Adrenal gland (tissue), 12 donors: ENCODE results near the gene ERC1. TPM values are rescaled to one million over a fixed set of nuclear protein-coding genes. Genes with fewer than 3 reads are reported as not detected.

Source experiments
- DNase-seq, 7 donors: peaks; one replicate each; pipeline ENCODE4 v3.0.0-alpha.2; 2019 to 2020
- H3K27ac ChIP-seq, 5 donors: fragments of 200-600 bp; sonication (generic) in 4 of 5; 1 replicate in 3 of 5; 2 replicates in 2 of 5; pipeline versions ENCODE4 v1.5.1 to v1.8.0; 2016 to 2020; ENCODE audit warnings: mild to moderate bottlenecking in 1 of 5
- H3K27me3 ChIP-seq: fragments of 200-600 bp; 2 replicates; pipeline ENCODE4 v1.8.0; 2021
- H3K36me3 ChIP-seq, 2 donors: fragments of 200-600 bp; replicated peaks in 1 of 2; 1 replicate in 1 of 2; 2 replicates in 1 of 2; pipeline versions ENCODE4 v1.5.1 to v1.8.0; 2018 to 2022
- H3K4me1 ChIP-seq, 2 donors: fragments of 200-600 bp; replicated peaks in 1 of 2; 1 replicate in 1 of 2; 2 replicates in 1 of 2; pipeline versions ENCODE4 v1.5.1 to v1.8.0; 2018 to 2021
- H3K4me3 ChIP-seq, 4 donors: fragments of 200-600 bp; sonication (generic) in 3 of 4; one replicate each; pipeline ENCODE4 v1.5.1; 2016 to 2018
- H3K9me3 ChIP-seq, 3 donors: fragments of 200-600 bp; sonication (generic) in 1 of 3; replicated peaks in 1 of 3; 1 replicate in 2 of 3; 2 replicates in 1 of 3; pipeline versions ENCODE4 v1.5.1 to v1.8.0; 2016 to 2021
- CTCF ChIP-seq, 6 experiments: fragments of 450-650 bp in 4 of 6; fragments of 200-600 bp in 2 of 6; sonication (generic) in 1 of 6; IDR thresholded peaks; 1 replicate in 5 of 6; 2 replicates in 1 of 6; pipeline versions ENCODE4 v1.5.1 to v1.8.0; 2016 to 2021; ENCODE audit warnings: antibody characterized with exemption in 6 of 6, mild to moderate bottlenecking in 2 of 6, moderate library complexity in 1 of 6
- POLR2A ChIP-seq, 2 donors: fragments of 450-650 bp; IDR thresholded peaks; one replicate each; pipeline ENCODE4 v1.6.1; 2017; ENCODE audit warnings: antibody characterized with exemption in 2 of 2, mild to moderate bottlenecking in 2 of 2, moderate library complexity in 1 of 2
- WGBS, 4 donors: extraction: QIAGEN DNeasy Blood & Tissue Kit in 2 of 4; methylation state at CpG; one replicate each; pipeline versions ENCODE4 v1.1.5 to v1.1.7; 2013 to 2017; 5-methylcytosine and 5-hydroxymethylcytosine counted together
- intact Hi-C, 2 donors: fragments of 100-400 bp; cut with DNase I; formaldehyde crosslinking; loops; one replicate each; pipeline versions ENCODE4 v1.14.1 to v1.15.0; 2022 to 2023
- polyA plus RNA-seq, 3 donors: library from polyadenylated mRNA; stranded (reverse); fragments of 200-250 nt in 2 of 3; fragments of 350-450 nt in 1 of 3; fragmentation: Illumina TruSeq in 1 of 3; extraction: RNeasy Lipid Tissue Mini Kit (QIAGEN cat#74804) in 1 of 3; gene quantifications; one replicate each; pipeline ENCODE4 v1.2.3, GENCODE V29; 2013 to 2014
- total RNA-seq, 9 donors: library from RNA; depleted of rRNA in 4 of 9; stranded (reverse); fragments of >200 nt in 4 of 9; fragments of 120-200 nt in 1 of 9; fragmentation: NEBNext Ultra II Directional in 1 of 9; extraction: Animal tissue kit (Norgen Biotek cat#: 25700) in 1 of 9; gene quantifications; one replicate each; pipeline versions ENCODE4 v1.1.0 to v1.2.4, GENCODE V29; 2013 to 2023
- donor health status: healthy with polysubstance abuse.
- donor health status: Bipolar disorder and iron deficiency.
- donor health status: DM: yes; HTN: yes; CAD: no.
- donor health status: DM: no; HTN: no; CAD: no.
- donor health status: DM: no; HTN: no; CAD: no.
- donor health status: DM: yes; HTN: yes; CAD: no.

The ERC1 gene
- total and polyA plus RNA-seq, 12 donors = 4.1 to 79.5 (median 40.2) TPM

- no peak overlapping the region for H3K4me3 ChIP-seq
- H3K9me3 ChIP-seq = no peaks in the 10 kb centered on the region
- peaks cover 0 to 6% of the 10 kb centered on the region in 2 donors for H3K4me1 ChIP-seq
- peak overlapping the region in 1 of 5 donors; percentile 35 for H3K27ac ChIP-seq
- intact Hi-C loops = no loop called here
- no peak for DNase-seq
- 74 to 92% (median 85%) methylated on average over 3 of the region's 3 CpGs for WGBS, 4 donors
- no peaks in the 10 kb centered on the region for H3K36me3 ChIP-seq
- TF ChIP-seq CTCF (IDR thresholded peaks at IDR 0.05) (no peak), POLR2A (IDR thresholded peaks at IDR 0.05) (no peak)
- H3K27me3 ChIP-seq = no peaks in the 10 kb centered on the region
Measured at GRCh38 chr12:1290716-1291115, 299.7 kb downstream of the ERC1 start.

- Histone ChIP-seq H3K9me3 (no peaks in the 10 kb centered on the region), H3K36me3 (no peaks in the 10 kb centered on the region), H3K4me1 (peaks cover 0 to 6% of the 10 kb centered on the region in 2 donors), H3K27ac (no peak overlapping the region), H3K4me3 (no peak overlapping the region), H3K27me3 (no peaks in the 10 kb centered on the region)
- intact Hi-C loops = no loop called here
- TF ChIP-seq CTCF (IDR thresholded peaks at IDR 0.05) = no peak
- TF ChIP-seq POLR2A (IDR thresholded peaks at IDR 0.05) = no peak
- DNase-seq = no peak
- 76 to 79% (median 77%) methylated on average over 8 of the region's 8 CpGs for WGBS, 4 donors
Measured at GRCh38 chr12:1291601-1292332, 300.7 kb downstream of the ERC1 start.

- Histone ChIP-seq H3K4me1 (peaks cover 0 to 6% of the 10 kb centered on the region in 2 donors), H3K27ac (no peak overlapping the region), H3K27me3 (no peaks in the 10 kb centered on the region), H3K4me3 (no peak overlapping the region), H3K36me3 (no peaks in the 10 kb centered on the region), H3K9me3 (no peaks in the 10 kb centered on the region)
- 79 to 88% (median 87%) methylated on average over 1 of the region's 1 CpG for WGBS, 4 donors
- intact Hi-C loops = no loop called here
- no peak for DNase-seq
- TF ChIP-seq CTCF (IDR thresholded peaks at IDR 0.05) (no peak), POLR2A (IDR thresholded peaks at IDR 0.05) (no peak)
Measured at GRCh38 chr12:1293901-1294300, 302.9 kb downstream of the ERC1 start.

- Histone ChIP-seq H3K4me1 (no peaks in the 10 kb centered on the region), H3K36me3 (no peaks in the 10 kb centered on the region), H3K9me3 (no peaks in the 10 kb centered on the region), H3K27me3 (no peaks in the 10 kb centered on the region), H3K4me3 (no peak overlapping the region), H3K27ac (no peak overlapping the region)
- 86 to 98% (median 96%) methylated on average over 3 of the region's 3 CpGs for WGBS, 4 donors
- intact Hi-C loops = no loop called here
- TF ChIP-seq POLR2A (IDR thresholded peaks at IDR 0.05) = no peak
- TF ChIP-seq CTCF (IDR thresholded peaks at IDR 0.05) = no peak
- DNase-seq = no peak
Measured at GRCh38 chr12:1297206-1297605, 306.2 kb downstream of the ERC1 start.
